ENCODE results near the gene HIPK2.

HIPK2 gene

GRCh38 chr7:139623518-139623917 lies 154.3 kb downstream of the HIPK2 start:
- H3K9ac ChIP-seq (ENCODE audit: low read depth, low read length, poor library complexity, severe bottlenecking), result no peak overlapping the region
- no peak overlapping the region for H2AFZ ChIP-seq (ENCODE audit: low read length)
- peaks cover 48% of the 10 kb centered on the region for H3K4me1 ChIP-seq (ENCODE audit: insufficient read depth, low read length, poor library complexity, severe bottlenecking)
- H3K4me3 ChIP-seq (ENCODE audit: low read length, poor library complexity, severe bottlenecking), result no peak overlapping the region
- no peak overlapping the region for H3K4me2 ChIP-seq (ENCODE audit: low read depth, low read length, poor library complexity, severe bottlenecking)
- no peaks in the 10 kb centered on the region for H4K20me1 ChIP-seq (ENCODE audit: insufficient read depth, low read length, poor library complexity, severe bottlenecking)
- peaks cover 9% of the 10 kb centered on the region; the same call in 1 of the 2 replicates for H3K36me3 ChIP-seq (ENCODE audit: insufficient read depth, low read length)
- no peaks in the 10 kb centered on the region for H3K9me2 ChIP-seq (replicated peaks; ENCODE audit: low read depth, low read length)
- no peaks in the 10 kb centered on the region for H3K27me3 ChIP-seq (ENCODE audit: insufficient read depth, low read length, poor library complexity, severe bottlenecking)
- peaks cover 4% of the 10 kb centered on the region; the same call in 1 of the 2 replicates for H3F3A ChIP-seq (ENCODE audit: low read depth)
- no peaks in the 10 kb centered on the region for H3K79me2 ChIP-seq (ENCODE audit: insufficient read depth, low read length)
- no peaks in the 10 kb centered on the region for H3K9me3 ChIP-seq (ENCODE audit: insufficient read depth, low read depth, low read length)
- TF ChIP-seq, protein P1, sequence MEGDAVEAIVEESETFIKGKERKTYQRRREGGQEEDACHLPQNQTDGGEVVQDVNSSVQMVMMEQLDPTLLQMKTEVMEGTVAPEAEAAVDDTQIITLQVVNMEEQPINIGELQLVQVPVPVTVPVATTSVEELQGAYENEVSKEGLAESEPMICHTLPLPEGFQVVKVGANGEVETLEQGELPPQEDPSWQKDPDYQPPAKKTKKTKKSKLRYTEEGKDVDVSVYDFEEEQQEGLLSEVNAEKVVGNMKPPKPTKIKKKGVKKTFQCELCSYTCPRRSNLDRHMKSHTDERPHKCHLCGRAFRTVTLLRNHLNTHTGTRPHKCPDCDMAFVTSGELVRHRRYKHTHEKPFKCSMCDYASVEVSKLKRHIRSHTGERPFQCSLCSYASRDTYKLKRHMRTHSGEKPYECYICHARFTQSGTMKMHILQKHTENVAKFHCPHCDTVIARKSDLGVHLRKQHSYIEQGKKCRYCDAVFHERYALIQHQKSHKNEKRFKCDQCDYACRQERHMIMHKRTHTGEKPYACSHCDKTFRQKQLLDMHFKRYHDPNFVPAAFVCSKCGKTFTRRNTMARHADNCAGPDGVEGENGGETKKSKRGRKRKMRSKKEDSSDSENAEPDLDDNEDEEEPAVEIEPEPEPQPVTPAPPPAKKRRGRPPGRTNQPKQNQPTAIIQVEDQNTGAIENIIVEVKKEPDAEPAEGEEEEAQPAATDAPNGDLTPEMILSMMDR (conservative IDR thresholded peaks at IDR 0.05; ENCODE audit: low read length), result no peak
- no peak for TF ChIP-seq EZH2phosphoT487 (IDR thresholded peaks at IDR 0.05; ENCODE audit: borderline replicate concordance)

DNA sequence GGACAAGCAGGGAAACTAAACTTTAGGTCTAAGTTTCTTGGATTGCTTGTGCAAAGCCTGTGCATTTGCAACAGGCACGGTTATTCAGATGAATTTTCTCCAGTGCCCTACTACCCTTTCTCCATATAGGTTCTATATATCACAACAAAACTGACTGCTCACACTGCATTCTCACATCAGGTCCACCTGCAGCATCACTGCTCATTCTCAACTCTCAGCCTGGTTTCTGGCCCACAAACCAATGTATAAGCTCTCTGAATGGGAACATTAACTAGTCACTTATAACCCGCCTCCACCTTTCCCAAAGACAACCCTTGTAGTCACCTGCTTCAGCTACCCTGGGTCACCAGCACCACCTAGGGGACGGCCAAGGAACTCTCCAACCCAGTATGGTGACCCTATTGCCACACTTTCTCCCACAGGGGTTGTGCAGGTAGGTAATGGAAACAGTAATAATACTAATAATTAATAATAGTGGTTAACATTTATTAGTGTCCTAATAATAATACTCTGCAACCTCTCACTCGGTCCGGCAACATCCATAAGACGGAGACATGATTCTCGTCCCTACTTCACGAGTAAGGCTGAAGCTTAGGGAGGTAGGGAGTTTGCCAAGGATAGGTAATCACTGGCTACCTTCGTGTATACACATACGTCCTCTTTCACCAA lies 157.0 kb downstream of the HIPK2 start:
- Histone ChIP-seq H3K9ac (ENCODE audit: low read depth, low read length, poor library complexity, severe bottlenecking) (no peak overlapping the region), H3K79me2 (ENCODE audit: insufficient read depth, low read length) (no peaks in the 10 kb centered on the region), H3K4me2 (ENCODE audit: low read depth, low read length, poor library complexity, severe bottlenecking) (no peak overlapping the region), H4K20me1 (ENCODE audit: insufficient read depth, low read length, poor library complexity, severe bottlenecking) (no peaks in the 10 kb centered on the region), H2AFZ (ENCODE audit: low read length) (no peak overlapping the region), H3K9me2 (replicated peaks; ENCODE audit: low read depth, low read length) (no peaks in the 10 kb centered on the region), H3K36me3 (ENCODE audit: insufficient read depth, low read length) (peaks cover 9% of the 10 kb centered on the region; the same call in 1 of the 2 replicates), H3K27me3 (ENCODE audit: insufficient read depth, low read length, poor library complexity, severe bottlenecking) (no peaks in the 10 kb centered on the region), H3K4me3 (ENCODE audit: low read length, poor library complexity, severe bottlenecking) (no peak overlapping the region), H3K9me3 (ENCODE audit: insufficient read depth, low read depth, low read length) (no peaks in the 10 kb centered on the region), H3K4me1 (ENCODE audit: insufficient read depth, low read length, poor library complexity, severe bottlenecking) (peaks cover 23% of the 10 kb centered on the region), H3F3A (ENCODE audit: low read depth) (no peaks in the 10 kb centered on the region; the same call in 1 of the 2 replicates)
- TF ChIP-seq, protein P1 (conservative IDR thresholded peaks at IDR 0.05; ENCODE audit: low read length), result peak; percentile 86
- TF ChIP-seq EZH2phosphoT487 (IDR thresholded peaks at IDR 0.05; ENCODE audit: borderline replicate concordance), result no peak

- H3K36me3 ChIP-seq (ENCODE audit: insufficient read depth, low read length), result peaks cover 5% of the 10 kb centered on the region; the same call in 1 of the 2 replicates
- H3K79me2 ChIP-seq (ENCODE audit: insufficient read depth, low read length), result no peaks in the 10 kb centered on the region
- H3K9ac ChIP-seq (ENCODE audit: low read depth, low read length, poor library complexity, severe bottlenecking), result no peak overlapping the region
- H3K4me1 ChIP-seq (ENCODE audit: insufficient read depth, low read length, poor library complexity, severe bottlenecking), result peaks cover 8% of the 10 kb centered on the region
- no peaks in the 10 kb centered on the region for H3K9me2 ChIP-seq (replicated peaks; ENCODE audit: low read depth, low read length)
- H2AFZ ChIP-seq (ENCODE audit: low read length), result no peak overlapping the region
- no peaks in the 10 kb centered on the region for H3K9me3 ChIP-seq (ENCODE audit: insufficient read depth, low read depth, low read length)
- no peak overlapping the region for H3K4me2 ChIP-seq (ENCODE audit: low read depth, low read length, poor library complexity, severe bottlenecking)
- no peaks in the 10 kb centered on the region for H4K20me1 ChIP-seq (ENCODE audit: insufficient read depth, low read length, poor library complexity, severe bottlenecking)
- no peak overlapping the region for H3K4me3 ChIP-seq (ENCODE audit: low read length, poor library complexity, severe bottlenecking)
- no peaks in the 10 kb centered on the region for H3F3A ChIP-seq (ENCODE audit: low read depth)
- H3K27me3 ChIP-seq (ENCODE audit: insufficient read depth, low read length, poor library complexity, severe bottlenecking), result no peaks in the 10 kb centered on the region
- TF ChIP-seq, protein P1 (conservative IDR thresholded peaks at IDR 0.05; ENCODE audit: low read length), result no peak
- no peak for TF ChIP-seq EZH2phosphoT487 (IDR thresholded peaks at IDR 0.05; ENCODE audit: borderline replicate concordance)
These were observed 158.5 kb downstream of the HIPK2 start for GRCh38 chr7:139619367-139619657.
